Activated effector memory CD4-positive, alpha-beta T cell treated with anti-CD3 and anti-CD28 coated beads, Interleukin-2, amount 50 U/mL, for 16 hours (primary cell): Measurements from ENCODE around the gene HSPB6.
A peak's percentile ranks its signal among the peaks of the same experiment; 100 is the strongest.

Source experiments
- DNase-seq: peaks from one replicate; pipeline ENCODE4 v3.0.0-alpha.2; 2020

The HSPB6 gene

DNA sequence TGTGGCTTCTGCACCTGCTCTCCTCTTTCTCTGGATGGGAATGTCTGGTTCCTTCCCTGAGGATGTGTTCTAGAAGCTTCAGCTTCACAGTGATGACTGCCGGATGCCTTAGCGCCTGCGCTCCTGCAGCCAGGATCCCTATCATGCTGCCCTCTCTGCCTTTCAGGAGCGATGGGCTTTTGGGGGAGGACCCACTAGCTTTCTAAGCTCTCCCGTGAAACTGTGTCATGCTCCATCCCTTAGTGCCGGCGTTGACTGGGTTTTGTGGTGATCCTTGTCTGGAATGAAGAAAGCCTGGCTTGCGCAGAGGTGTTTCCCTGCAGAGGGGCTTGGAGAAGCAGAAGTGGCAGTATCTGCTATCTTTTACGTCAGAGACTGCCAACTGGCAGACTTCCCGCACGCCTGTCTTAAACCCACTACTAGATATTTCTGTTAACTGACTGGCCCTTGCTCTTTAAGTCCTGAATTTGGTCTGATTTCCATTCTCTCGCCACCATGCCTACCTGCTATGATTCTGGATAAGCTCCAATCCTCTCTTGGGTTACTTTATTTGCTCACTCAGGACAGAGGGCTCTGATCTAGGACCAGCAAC, 42.8 kb downstream of the HSPB6 start:
- no peak for DNase-seq

DNA sequence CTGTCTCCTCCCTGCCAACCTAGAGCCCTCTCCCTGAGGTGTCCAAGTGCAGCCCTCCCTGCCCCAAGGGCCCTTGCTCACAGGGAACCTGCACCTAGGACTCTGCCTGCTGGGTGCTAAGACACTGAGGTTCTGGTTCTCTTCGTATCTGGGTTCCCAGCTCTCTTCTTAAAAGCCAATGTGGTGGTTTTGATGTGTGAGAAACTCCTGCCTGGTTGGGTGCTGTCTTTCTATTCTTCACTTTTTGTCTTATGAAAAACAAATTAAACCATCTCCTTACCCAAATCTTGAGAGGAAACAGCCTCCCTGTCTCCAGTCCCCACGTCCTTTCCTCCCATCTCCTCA, 43.4 kb downstream of the HSPB6 start:
- DNase-seq, result no peak

DNA sequence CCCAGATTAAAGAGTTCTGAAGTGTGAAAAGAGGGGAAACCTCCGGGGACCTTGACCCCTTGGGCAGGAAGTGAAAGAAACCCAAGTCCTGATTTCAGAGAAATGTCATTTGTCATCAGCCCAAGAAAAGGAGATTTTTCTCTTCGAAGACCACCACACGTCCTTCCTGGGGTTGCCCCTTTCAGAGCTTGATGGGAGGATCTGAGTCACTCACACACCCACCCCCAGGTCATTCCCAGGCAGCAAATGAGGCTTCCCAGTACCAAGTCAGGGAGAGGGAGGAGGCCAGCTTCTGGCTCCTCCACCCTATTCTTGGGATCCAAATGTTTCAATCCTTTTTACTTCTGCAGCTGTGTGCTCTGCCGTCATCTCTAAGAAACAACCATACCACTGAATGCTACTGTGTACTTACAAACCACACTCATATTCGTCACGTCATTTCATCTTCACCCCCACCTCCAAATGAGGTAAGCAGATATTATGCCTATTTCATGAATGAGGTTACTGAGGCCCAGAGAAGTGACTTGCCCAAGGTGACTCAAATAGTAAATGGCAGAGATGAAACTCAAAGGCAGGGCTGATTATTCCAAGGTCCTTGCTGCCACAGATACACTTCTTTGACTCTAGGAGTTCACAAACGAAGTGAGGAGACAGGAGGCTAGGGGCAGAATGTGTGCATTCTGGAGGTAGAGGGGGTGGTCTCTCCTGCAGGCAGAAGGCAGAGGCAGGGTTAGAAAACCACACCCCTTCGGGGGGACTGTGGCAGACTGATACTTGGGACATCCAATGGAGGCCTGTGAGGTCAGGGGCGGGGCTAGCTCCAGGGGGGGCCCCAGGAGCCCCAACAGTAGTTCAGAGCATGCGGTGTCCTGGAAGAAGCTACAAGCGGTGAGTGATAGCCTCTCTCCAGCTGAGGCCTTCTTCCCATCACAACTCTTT, 44.0 kb downstream of the HSPB6 start:
- peak; percentile 82 for DNase-seq

DNA sequence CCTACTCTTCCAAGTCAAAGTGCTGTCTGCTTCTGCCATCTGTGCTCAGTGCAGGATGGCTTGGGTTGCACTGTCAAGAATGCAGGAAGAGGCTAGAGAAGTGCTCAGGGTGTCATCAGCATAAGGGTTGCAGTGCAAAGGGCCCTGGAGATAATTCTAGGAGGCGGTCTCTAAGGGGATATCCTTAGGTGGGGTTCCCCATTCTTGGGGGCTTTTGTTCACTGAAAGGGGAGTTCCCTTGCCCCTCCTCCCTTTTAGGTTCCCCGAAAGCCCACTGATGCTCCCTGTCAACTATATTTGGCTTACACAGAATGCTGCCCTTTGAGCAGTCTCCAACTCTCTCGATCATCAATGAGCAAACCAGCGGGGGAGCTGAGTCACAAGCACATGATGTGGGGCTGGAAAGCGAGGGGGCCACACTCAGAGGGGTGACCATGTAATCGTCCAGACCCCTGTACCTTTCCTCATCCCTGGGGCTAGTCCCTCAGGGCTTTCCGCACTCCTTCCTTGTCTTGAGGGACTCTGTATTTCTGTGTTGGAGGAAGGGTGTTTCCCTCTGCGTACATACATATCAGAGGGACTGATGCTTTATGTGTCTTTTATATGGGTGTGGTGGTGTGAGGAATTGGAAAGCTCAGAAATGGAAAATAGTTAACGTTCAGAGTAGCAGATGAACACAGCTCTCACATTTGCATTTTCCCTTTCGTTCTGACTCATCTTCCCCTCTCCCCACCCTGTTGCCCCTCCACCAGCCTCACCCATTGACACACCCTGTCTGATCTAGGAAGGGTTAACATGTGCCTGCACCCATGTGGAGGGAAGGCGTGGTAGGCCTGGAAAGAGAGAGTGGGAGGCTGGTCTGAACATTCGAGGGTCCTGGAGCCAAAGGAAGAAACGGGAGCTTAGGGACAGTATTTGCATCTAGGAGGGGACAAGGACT, 45.8 kb downstream of the HSPB6 start:
- peak; percentile 85 for DNase-seq

DNA sequence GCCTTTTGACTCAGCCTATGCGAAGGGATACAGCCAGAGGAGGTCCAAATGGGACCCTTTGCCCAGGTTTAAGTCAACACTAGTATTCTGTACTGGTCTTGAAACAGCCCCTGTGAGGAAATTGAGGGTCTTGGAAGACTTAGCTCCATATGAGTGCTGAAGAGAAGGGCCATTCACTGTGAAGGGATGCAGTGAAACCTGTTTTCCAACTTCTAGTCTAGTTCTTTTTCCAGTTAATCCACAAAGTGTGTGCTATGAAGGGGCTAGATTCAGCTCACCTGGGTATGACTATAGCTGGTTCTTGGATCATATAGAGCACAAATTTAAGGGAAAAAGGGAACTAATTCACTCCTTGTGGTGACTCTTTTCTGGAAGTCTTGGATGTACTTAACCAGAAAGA, 48.4 kb downstream of the HSPB6 start:
- DNase-seq, result no peak
